Retinal pigment epithelial cell (primary cell): ENCODE results near the gene HOXA3.

Experiments
- DNase-seq: peaks from one replicate; pipeline ENCODE4 v3.0.0-alpha.2; 2010; ENCODE audit warnings: low read depth
- H3K4me3 ChIP-seq: 2 replicates; pipeline ENCODE4 v1.5.1; 2011; ENCODE audit warnings: mild to moderate bottlenecking, low read length, control low read depth, moderate library complexity
- TF ChIP-seq, protein P1 (sequence below): conservative IDR thresholded peaks from 2 replicates; pipeline ENCODE4 v1.5.1; 2011; ENCODE audit warnings: low read depth, low read length, control low read depth, inconsistent platforms

HOXA3 gene

GRCh38 chr7:27062946-27063345 lies 89.4 kb downstream of the HOXA3 start:
- DNase-seq: no peak
- TF ChIP-seq, protein P1, sequence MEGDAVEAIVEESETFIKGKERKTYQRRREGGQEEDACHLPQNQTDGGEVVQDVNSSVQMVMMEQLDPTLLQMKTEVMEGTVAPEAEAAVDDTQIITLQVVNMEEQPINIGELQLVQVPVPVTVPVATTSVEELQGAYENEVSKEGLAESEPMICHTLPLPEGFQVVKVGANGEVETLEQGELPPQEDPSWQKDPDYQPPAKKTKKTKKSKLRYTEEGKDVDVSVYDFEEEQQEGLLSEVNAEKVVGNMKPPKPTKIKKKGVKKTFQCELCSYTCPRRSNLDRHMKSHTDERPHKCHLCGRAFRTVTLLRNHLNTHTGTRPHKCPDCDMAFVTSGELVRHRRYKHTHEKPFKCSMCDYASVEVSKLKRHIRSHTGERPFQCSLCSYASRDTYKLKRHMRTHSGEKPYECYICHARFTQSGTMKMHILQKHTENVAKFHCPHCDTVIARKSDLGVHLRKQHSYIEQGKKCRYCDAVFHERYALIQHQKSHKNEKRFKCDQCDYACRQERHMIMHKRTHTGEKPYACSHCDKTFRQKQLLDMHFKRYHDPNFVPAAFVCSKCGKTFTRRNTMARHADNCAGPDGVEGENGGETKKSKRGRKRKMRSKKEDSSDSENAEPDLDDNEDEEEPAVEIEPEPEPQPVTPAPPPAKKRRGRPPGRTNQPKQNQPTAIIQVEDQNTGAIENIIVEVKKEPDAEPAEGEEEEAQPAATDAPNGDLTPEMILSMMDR: no peak
- no peak overlapping the region for H3K4me3 ChIP-seq
